ENCODE results near the gene POLR2E. TPM values are rescaled to one million over a fixed set of nuclear protein-coding genes. Genes with fewer than 3 reads are reported as not detected.

The POLR2E gene
- total and polyA plus RNA-seq, 8 donors = 24.5 to 361 (median 91.0) TPM

DNA sequence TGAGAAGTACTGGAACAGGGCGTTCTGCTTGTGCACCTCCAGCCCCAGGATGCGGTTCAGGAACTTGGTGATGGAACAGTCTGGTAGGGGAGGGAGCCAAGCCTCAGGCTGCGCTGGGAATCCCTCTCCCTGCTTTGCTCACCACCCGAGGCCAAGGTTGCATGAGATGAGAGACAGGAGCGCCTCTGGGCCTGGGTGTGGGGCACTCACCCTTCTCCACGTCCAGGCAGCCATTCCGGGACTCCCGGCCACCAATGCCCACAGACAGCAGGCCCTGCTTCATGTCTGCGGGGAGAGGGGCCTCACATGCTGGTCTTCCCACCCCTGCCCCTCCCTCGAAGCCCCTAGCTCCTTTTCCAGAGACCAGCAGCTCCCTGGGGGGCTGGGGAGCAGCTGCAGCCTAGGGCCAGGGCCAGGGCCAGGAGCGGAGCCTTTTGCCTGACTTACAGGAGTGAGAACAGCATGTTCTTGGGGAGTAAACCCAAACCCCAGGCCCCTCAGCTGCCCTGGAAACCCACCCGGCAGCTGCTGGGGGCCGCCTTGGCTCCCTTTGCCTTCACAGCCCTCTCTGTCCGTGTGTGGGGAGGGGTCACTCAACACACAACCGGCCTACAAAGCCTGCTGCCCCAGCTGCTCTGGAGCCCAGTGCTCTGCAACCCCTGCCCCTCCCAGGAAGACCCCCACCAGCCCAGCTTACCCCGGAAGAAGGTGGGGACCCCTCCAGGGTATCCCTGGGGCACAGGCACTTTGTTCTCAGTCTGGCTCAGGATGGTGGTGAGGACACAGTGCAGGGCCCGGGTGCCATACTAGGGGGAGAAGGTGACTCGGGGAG lies 15.8 kb upstream of the POLR2E start:
- Histone ChIP-seq H3K27ac (peak overlapping the region in 4 of 5 donors; percentile 53 to 87 (median 81)), H3K9me3 (no peaks in the 10 kb centered on the region), H3K36me3 (peaks cover 65 to 100% (median 96%) of the 10 kb centered on the region in 4 donors), H3K4me1 (peaks cover 24 to 57% (median 47%) of the 10 kb centered on the region in 4 donors), H3K4me3 (no peak overlapping the region), H3K27me3 (no peaks in the 10 kb centered on the region)
- TF ChIP-seq, protein P1, sequence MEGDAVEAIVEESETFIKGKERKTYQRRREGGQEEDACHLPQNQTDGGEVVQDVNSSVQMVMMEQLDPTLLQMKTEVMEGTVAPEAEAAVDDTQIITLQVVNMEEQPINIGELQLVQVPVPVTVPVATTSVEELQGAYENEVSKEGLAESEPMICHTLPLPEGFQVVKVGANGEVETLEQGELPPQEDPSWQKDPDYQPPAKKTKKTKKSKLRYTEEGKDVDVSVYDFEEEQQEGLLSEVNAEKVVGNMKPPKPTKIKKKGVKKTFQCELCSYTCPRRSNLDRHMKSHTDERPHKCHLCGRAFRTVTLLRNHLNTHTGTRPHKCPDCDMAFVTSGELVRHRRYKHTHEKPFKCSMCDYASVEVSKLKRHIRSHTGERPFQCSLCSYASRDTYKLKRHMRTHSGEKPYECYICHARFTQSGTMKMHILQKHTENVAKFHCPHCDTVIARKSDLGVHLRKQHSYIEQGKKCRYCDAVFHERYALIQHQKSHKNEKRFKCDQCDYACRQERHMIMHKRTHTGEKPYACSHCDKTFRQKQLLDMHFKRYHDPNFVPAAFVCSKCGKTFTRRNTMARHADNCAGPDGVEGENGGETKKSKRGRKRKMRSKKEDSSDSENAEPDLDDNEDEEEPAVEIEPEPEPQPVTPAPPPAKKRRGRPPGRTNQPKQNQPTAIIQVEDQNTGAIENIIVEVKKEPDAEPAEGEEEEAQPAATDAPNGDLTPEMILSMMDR (IDR thresholded peaks at IDR 0.05) = no peak
- TF ChIP-seq EP300 (IDR thresholded peaks at IDR 0.05) (no peak), POLR2A (IDR thresholded peaks at IDR 0.05) (no peak), POLR2AphosphoS5 (IDR thresholded peaks at IDR 0.05) (no peak)
- 74 to 89% (median 85%) methylated on average over 12 to 18 of the region's 18 CpGs for WGBS, 5 donors
- no peak for DNase-seq
- intact Hi-C loops (cut with DNase I; ENCODE audit: low total_unique reads) = loop anchor here (5.0 kb wide), 1 partner anchor 71 kb away; no protein-coding TSS in a partner anchor

DNA sequence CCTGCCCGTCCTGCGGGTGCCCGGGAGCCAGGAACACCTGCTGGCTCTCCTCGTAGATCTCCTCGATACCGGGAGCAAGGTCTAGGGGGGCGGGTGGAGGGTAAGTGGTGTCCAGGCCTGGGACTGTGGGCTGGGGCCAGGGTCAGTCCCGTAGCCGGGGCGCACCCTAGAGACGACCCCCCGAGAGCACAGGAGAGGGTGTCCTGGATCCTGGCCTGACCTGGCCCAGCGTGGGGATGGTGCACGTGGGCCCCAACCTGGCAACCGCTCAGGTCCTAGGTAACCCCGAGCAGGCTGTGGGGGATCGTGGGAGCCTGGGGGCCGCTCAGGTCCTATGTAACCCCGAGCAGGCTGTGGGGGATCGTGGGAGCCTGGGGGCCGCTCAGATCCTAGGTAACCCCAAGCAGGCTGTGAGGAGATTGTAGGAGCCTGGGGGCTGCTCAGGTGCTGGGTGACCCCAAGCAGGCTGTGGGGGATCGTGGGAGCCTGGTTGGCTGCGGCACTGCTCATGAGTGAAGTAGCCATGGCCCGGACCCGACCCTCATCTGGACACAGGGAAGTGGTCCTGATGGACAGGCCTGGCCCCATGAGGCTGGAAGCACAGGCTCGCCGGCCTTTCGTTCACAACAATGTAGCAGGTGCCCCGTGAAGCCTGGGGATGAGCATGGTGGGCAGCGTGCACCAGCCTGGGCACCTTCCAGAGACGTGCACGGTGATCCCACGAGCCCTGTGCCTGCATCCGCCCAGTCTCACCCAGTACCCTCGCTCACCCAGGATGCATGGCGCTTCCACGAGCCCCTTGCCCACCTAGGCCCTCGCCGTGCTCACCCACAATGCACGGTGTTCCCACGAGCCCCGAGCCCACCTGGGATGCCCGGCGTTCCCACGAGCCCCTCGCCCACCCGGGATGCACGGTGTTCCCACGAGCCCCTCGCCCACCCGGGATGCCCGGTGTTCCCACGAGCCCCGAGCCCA lies 14.8 kb upstream of the POLR2E start:
- 91 to 93% (median 92%) methylated on average over 39 to 54 of the region's 54 CpGs for WGBS, 5 donors
- Histone ChIP-seq H3K9me3 (no peaks in the 10 kb centered on the region), H3K27ac (no peak overlapping the region), H3K36me3 (peaks cover 60 to 94% (median 90%) of the 10 kb centered on the region in 4 donors), H3K4me1 (peaks cover 32 to 67% (median 57%) of the 10 kb centered on the region in 4 donors), H3K27me3 (no peaks in the 10 kb centered on the region), H3K4me3 (no peak overlapping the region)
- no peak for DNase-seq
- intact Hi-C loops (cut with DNase I; ENCODE audit: low total_unique reads) = loop anchor here (5.0 kb wide), 1 partner anchor 72 kb away; no protein-coding TSS in a partner anchor
- no peak for TF ChIP-seq EP300 (IDR thresholded peaks at IDR 0.05)
- no peak for TF ChIP-seq POLR2A (IDR thresholded peaks at IDR 0.05)
- TF ChIP-seq POLR2AphosphoS5 (IDR thresholded peaks at IDR 0.05) = no peak
- TF ChIP-seq, protein P1 (IDR thresholded peaks at IDR 0.05) = no peak

DNA sequence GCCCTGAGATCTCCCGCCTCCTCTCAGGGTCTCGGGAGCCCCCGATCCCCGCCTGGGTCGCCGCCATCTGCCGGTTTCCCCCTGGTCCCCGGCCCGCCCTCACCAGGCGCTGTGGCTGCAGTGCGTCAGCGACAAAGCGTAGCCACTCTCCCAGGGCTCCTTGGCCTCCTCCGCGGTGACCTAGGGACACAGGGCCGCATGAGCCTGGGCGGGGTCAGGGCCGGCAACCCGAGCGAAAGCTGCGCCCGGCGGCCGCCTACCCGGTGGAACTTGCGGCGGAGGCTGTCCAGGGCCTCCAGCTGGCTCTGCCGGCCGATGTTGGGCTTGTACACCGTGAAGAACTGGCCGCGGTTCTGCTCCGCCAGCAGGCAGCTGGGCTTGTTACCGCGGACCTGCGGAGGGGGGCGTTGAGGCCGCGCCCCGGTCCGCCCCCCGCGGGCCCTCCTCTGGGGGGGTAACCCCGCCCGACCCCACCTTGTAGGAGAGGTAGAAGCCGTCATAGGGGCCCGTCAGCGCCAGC lies 13.9 kb upstream of the POLR2E start:
- TF ChIP-seq, protein P1 (IDR thresholded peaks at IDR 0.05) = no peak
- TF ChIP-seq EP300 (IDR thresholded peaks at IDR 0.05) = no peak
- TF ChIP-seq POLR2AphosphoS5 (IDR thresholded peaks at IDR 0.05) = no peak
- Histone ChIP-seq H3K9me3 (no peaks in the 10 kb centered on the region), H3K27ac (no peak overlapping the region), H3K4me3 (no peak overlapping the region), H3K4me1 (peaks cover 33 to 62% (median 56%) of the 10 kb centered on the region in 4 donors), H3K36me3 (peaks cover 51 to 85% (median 81%) of the 10 kb centered on the region in 4 donors), H3K27me3 (no peaks in the 10 kb centered on the region)
- WGBS, 5 donors = 85 to 92% (median 88%) methylated on average over 28 to 48 of the region's 48 CpGs
- no peak for DNase-seq
- intact Hi-C loops (cut with DNase I; ENCODE audit: low total_unique reads) = no loop called here
